IPS-15b (cell line): ENCODE results near the gene CELA1.
"Not testable (repeated sequence)": the region's sequence is repeated elsewhere in the genome, so short reads cannot be mapped to it uniquely, and the experiment has no call there.

Experiments used
- H3K27me3 ChIP-seq: one replicate; pipeline ENCODE4 v1.6.1; 2013; ENCODE audit warnings: low read length; ENCODE audit not compliant: control insufficient read depth, insufficient read depth
- H3K36me3 ChIP-seq: one replicate; pipeline ENCODE4 v1.6.1; 2013; ENCODE audit warnings: low read length; ENCODE audit not compliant: control insufficient read depth, insufficient read depth
- H3K4me1 ChIP-seq: one replicate; pipeline ENCODE4 v1.6.1; 2013; ENCODE audit warnings: mild to moderate bottlenecking, low read length; ENCODE audit not compliant: control insufficient read depth, insufficient read depth
- H3K4me3 ChIP-seq: one replicate; pipeline ENCODE4 v1.5.1; 2013; ENCODE audit warnings: low read depth, low read length
- H3K9ac ChIP-seq: one replicate; pipeline ENCODE4 v1.6.1; 2013; ENCODE audit warnings: low read depth, mild to moderate bottlenecking, low read length
- H3K9me3 ChIP-seq: one replicate; pipeline ENCODE4 v1.6.1; 2013; ENCODE audit warnings: mild to moderate bottlenecking, low read length; ENCODE audit not compliant: control insufficient read depth, insufficient read depth

Gene CELA1

GRCh38 chr12:51291603-51292513 is 54.6 kb downstream of the CELA1 start:
- not testable (repeated sequence) for H3K36me3 ChIP-seq, H3K4me1 ChIP-seq, H3K4me3 ChIP-seq, H3K9me3 ChIP-seq, H3K27me3 ChIP-seq, H3K9ac ChIP-seq

- no peaks in the 10 kb centered on the region for H3K4me1 ChIP-seq
- H3K9ac ChIP-seq, result no peak overlapping the region
- H3K9me3 ChIP-seq, result no peaks in the 10 kb centered on the region
- no peaks in the 10 kb centered on the region for H3K27me3 ChIP-seq
- H3K36me3 ChIP-seq, result no peaks in the 10 kb centered on the region
- no peak overlapping the region for H3K4me3 ChIP-seq
Observed at GRCh38 chr12:51285843-51286242, 60.6 kb downstream of the CELA1 start.

GRCh38 chr12:51281202-51281924 is 65.1 kb downstream of the CELA1 start:
- no peaks in the 10 kb centered on the region for H3K4me1 ChIP-seq
- H3K36me3 ChIP-seq, result no peaks in the 10 kb centered on the region
- H3K27me3 ChIP-seq, result no peaks in the 10 kb centered on the region
- H3K4me3 ChIP-seq, result no peak overlapping the region
- H3K9ac ChIP-seq, result no peak overlapping the region
- no peaks in the 10 kb centered on the region for H3K9me3 ChIP-seq
